SH-SY5Y (cell line): ENCODE measurements around the gene MIS18A.

ENCODE experiments used
- GATA2 ChIP-seq: IDR thresholded peaks from 2 replicates; pipeline ENCODE4 v1.6.1; 2011; ENCODE audit warnings: mild to moderate bottlenecking, low read depth, low read length
- GATA3 ChIP-seq: IDR thresholded peaks from 2 replicates; pipeline ENCODE4 v1.6.1; 2011; ENCODE audit warnings: low read depth, mild to moderate bottlenecking, low read length, moderate library complexity

Gene MIS18A, protein sequence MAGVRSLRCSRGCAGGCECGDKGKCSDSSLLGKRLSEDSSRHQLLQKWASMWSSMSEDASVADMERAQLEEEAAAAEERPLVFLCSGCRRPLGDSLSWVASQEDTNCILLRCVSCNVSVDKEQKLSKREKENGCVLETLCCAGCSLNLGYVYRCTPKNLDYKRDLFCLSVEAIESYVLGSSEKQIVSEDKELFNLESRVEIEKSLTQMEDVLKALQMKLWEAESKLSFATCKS

GRCh38 chr21:32278518-32279376, at the start of gene MIS18A:
TSS of gene MIS18A (minus strand) at chr21:32279049. CDS start at chr21:32279014, 35 bp downstream.
- TF ChIP-seq GATA3 (no peak), GATA2 (no peak)

DNA sequence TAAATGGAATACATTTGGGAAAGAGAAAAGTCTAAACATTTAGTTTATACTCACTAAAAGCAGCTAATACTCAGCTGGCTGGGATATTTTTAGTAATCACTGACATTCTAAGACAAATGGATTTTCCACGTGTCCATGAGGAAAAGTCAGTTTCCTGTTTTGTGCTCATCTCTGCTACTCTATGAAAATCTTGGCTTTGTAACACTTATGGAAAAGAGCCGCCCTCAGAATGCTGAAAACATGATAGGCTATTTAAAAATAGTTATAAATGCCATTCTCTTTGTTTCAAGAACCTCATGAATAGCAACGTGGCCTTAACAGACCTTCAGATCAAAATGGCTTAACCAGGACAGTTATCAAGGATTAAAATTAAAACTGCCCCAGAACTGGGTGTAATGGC, 49.7 kb upstream of the MIS18A start:
- no peak for TF ChIP-seq GATA3
- TF ChIP-seq GATA2: no peak

DNA sequence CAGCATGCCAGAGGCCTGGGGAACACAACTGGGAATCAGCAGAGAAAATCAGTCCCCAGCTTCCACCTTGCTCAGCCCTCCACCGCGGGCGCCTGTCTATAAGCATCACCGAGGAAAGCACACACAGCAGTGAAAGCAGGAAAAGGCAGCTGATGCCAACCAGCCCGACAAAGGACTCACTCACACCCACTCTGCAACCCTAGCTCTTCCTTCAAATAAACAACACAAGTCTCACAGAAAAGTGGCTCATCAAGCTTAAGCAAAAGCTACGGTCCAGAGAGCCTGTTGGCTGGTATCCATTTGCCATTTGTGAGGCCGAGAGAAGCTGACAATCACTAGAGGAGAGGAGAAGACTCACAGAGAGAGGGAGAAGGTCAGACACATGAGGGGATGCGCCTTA, 46.9 kb upstream of the MIS18A start:
- TF ChIP-seq GATA2 (no peak), GATA3 (no peak)

DNA sequence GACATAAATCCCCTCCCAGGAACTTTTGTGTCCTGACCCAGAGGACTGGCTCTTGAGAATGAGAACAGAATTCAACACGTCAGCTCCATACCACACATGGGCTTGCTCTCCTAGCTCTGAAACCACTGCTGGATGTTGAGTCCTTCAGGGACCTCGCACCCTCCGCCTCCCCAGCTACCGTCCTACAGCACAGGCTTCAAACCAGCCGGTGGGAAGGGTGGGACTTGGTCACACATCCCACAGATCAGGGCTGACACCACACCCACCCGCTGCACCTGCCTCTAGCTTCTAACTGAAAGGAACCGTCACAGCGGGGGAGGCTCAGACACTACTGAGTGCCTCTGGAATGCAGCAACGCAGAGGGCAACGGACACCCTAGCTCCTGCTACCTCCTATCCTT, 43.8 kb upstream of the MIS18A start:
- TF ChIP-seq GATA3 (no peak), GATA2 (no peak)

- no peak for TF ChIP-seq GATA3
- TF ChIP-seq GATA2: no peak
Observed at GRCh38 chr21:32322103-32322502, 43.3 kb upstream of the MIS18A start.

DNA sequence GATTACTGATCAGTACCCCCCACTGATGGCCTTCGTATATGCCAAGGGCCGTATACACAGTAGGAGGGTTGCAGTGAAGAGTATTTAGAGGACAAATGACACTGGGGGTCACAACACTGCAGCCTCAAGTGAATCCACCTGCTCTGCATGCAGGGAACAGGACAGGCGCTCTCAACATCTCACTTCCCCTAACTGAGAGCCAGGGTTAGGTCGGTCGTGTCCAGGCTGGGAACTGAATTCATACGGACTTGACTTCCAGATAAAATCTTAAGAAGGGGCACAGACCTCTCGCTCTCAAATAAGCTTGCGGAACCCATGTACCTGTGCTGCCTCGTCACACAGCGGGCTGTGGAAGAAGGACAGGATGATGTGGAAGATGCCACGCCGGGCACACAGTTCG, 42.6 kb upstream of the MIS18A start:
- no peak for TF ChIP-seq GATA2
- no peak for TF ChIP-seq GATA3

- TF ChIP-seq GATA2 (no peak), GATA3 (no peak)
Observed at GRCh38 chr21:32320726-32321125, 41.9 kb upstream of the MIS18A start.

DNA sequence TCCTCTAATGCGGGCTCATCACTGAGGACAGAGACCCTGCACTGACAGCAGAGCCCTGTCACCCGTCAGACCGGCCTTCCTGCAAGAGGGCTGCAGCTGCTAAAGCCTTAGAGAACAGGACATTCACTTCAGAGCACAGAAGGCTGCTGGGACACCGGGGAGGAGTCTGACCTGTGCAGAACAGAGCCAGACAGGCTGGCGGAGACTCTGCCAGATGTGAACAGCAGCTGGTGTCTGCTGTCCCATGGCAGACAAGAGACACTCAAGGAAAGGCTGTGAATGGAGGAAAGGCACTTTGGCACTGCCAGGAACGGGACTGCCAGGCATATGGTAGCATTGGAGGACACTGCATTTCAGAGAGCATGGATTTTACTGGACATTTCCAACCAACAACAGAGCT, 41.2 kb upstream of the MIS18A start:
- TF ChIP-seq GATA2 (no peak), GATA3 (no peak)

GRCh38 chr21:32319012-32319411, 40.2 kb upstream of the MIS18A start:
- TF ChIP-seq GATA3 (no peak), GATA2 (no peak)

GRCh38 chr21:32317726-32318125, 38.9 kb upstream of the MIS18A start:
- TF ChIP-seq GATA3 (no peak), GATA2 (no peak)

DNA sequence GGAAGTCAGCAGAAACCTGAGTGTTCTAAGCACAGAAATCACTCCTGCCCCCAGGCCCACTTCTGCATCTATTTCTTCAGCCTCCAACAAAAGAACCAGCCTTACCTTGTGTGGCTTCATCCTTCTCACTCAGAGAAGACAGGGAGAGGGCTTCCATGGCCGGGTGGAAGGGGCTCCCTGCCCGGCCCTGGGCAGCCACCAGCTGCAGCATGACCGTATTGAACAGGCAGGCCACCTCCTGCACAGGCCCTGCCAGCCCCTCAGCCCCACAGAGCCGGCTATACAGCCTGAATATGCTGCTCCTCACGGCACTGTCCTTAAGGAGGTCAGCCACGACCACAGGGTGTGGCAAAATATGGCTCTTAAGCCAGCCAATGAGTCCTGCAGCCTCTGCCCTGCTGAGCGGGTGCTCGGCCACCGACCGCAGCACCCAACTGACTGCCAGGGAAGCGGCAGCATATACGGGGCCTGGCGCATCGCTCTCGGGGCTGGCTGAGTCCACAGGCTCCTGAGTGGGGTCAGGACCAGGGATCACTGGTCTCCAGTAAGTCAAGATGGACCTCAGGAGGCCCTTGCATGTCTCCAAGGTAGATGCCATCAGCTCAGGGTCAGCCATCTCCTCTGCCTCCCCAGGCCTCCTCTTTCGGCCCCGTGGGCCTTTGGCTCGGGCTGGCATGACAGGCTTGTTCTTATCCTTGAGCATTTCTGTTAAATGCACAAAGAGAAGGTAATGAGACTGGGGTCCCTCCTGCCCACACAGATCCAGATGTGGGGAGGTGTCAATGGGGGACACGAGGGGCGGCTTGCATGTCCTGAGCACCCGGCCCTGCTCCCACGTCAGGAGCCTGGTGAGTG, 37.7 kb upstream of the MIS18A start:
- TF ChIP-seq GATA2 (no peak), GATA3 (no peak)

GRCh38 chr21:32315511-32316281, 36.8 kb upstream of the MIS18A start:
- no peak for TF ChIP-seq GATA2
- no peak for TF ChIP-seq GATA3

DNA sequence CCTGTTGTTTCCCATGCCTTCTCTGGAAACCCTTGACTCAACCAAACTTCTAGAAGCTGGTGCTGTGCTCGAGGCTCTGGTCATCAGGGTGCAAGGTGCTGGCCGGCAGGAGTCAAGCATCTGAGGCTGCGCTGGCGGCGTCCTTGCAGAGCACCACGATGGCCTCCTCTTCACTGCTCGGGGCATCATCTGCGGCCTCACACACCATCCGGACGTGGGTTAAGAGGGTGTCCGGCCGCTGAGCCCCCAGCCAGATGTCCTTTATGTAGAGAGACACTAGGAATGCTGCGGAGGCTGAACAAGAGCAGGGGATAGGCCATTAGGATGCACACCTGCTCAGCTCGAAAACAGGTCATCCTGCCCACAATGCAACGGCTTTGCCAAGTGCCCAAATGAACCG, 36.0 kb upstream of the MIS18A start:
- no peak for TF ChIP-seq GATA3
- TF ChIP-seq GATA2: no peak
